ENCODE measurements around the gene NOSTRIN. TPM values are rescaled to one million over a fixed set of nuclear protein-coding genes. Genes with fewer than 3 reads are reported as not detected.
"Not testable (repeated sequence)": the region's sequence is repeated elsewhere in the genome, so short reads cannot be mapped to it uniquely, and the experiment has no call there.

Gene NOSTRIN
- total RNA-seq, 1 donor from 2014 or later: 0.07 TPM

- no peak for DNase-seq (ENCODE audit: low read depth, low spot score)
These were observed 16.7 kb downstream of the NOSTRIN start for GRCh38 chr2:168819050-168819715.

- DNase-seq (ENCODE audit: low read depth, low spot score): no peak
These were observed 17.5 kb downstream of the NOSTRIN start for GRCh38 chr2:168819829-168820489.

GRCh38 chr2:168821577-168821976, 19.1 kb downstream of the NOSTRIN start:
- no peak for DNase-seq (ENCODE audit: low read depth, low spot score)

GRCh38 chr2:168821992-168822391, 19.6 kb downstream of the NOSTRIN start:
- no peak for DNase-seq (ENCODE audit: low read depth, low spot score)

- DNase-seq (ENCODE audit: low read depth, low spot score): no peak
These were observed 22.7 kb downstream of the NOSTRIN start for GRCh38 chr2:168825126-168825525.

- no peak for DNase-seq (ENCODE audit: low read depth, low spot score)
These were observed 28.5 kb downstream of the NOSTRIN start for GRCh38 chr2:168830958-168831357.

GRCh38 chr2:168831662-168832061, 29.2 kb downstream of the NOSTRIN start:
- no peak for DNase-seq (ENCODE audit: low read depth, low spot score)

GRCh38 chr2:168835969-168836368, 33.5 kb downstream of the NOSTRIN start:
- no peak for DNase-seq (ENCODE audit: low read depth, low spot score)

- no peak for DNase-seq (ENCODE audit: low read depth, low spot score)
These were observed 39.0 kb downstream of the NOSTRIN start for GRCh38 chr2:168841445-168841844.

- DNase-seq (ENCODE audit: low read depth, low spot score): no peak
These were observed 40.8 kb downstream of the NOSTRIN start for GRCh38 chr2:168843253-168843652.

GRCh38 chr2:168848225-168848624, 45.8 kb downstream of the NOSTRIN start:
- DNase-seq (ENCODE audit: low read depth, low spot score): no peak

- peak; percentile 2 for DNase-seq (ENCODE audit: low read depth, low spot score)
These were observed 47.2 kb downstream of the NOSTRIN start for GRCh38 chr2:168849610-168850009.

- no peak for DNase-seq (ENCODE audit: low read depth, low spot score)
These were observed 48.4 kb downstream of the NOSTRIN start for GRCh38 chr2:168850846-168851245.

GRCh38 chr2:168851674-168852320, 49.4 kb downstream of the NOSTRIN start:
- DNase-seq (ENCODE audit: low read depth, low spot score): peak; percentile 80

- no peak for DNase-seq (ENCODE audit: low read depth, low spot score)
These were observed 50.0 kb downstream of the NOSTRIN start for GRCh38 chr2:168852481-168852880.

- DNase-seq (ENCODE audit: low read depth, low spot score): no peak
These were observed 51.0 kb downstream of the NOSTRIN start for GRCh38 chr2:168853471-168853870.

GRCh38 chr2:168854651-168855050, 52.2 kb downstream of the NOSTRIN start:
- no peak for DNase-seq (ENCODE audit: low read depth, low spot score)

GRCh38 chr2:168855601-168856000, 53.2 kb downstream of the NOSTRIN start:
- no peak for DNase-seq (ENCODE audit: low read depth, low spot score)

GRCh38 chr2:168858146-168858545, 55.7 kb downstream of the NOSTRIN start:
- no peak for DNase-seq (ENCODE audit: low read depth, low spot score)

GRCh38 chr2:168867164-168867563, 64.7 kb downstream of the NOSTRIN start:
- not testable (repeated sequence) for DNase-seq (ENCODE audit: low read depth, low spot score)

GRCh38 chr2:168870369-168870768, 67.9 kb downstream of the NOSTRIN start:
- not testable (repeated sequence) for DNase-seq (ENCODE audit: low read depth, low spot score)

- not testable (repeated sequence) for DNase-seq (ENCODE audit: low read depth, low spot score)
These were observed 68.4 kb downstream of the NOSTRIN start for GRCh38 chr2:168870824-168871223.
